Ovary (tissue), 3 donors: Measurements from ENCODE around the gene KDM5C.

Source experiments
- EP300 ChIP-seq: sonication (generic); formaldehyde crosslinking; IDR thresholded peaks from one replicate; pipeline ENCODE4 v1.6.1; 2017; ENCODE audit warnings: antibody characterized with exemption
- POLR2A ChIP-seq: fragments of 450-650 bp; IDR thresholded peaks from one replicate; pipeline ENCODE4 v1.6.1; 2017; ENCODE audit warnings: antibody characterized with exemption, mild to moderate bottlenecking, moderate library complexity
- TF ChIP-seq, protein P1 (sequence below), 3 donors: fragments of 450-650 bp in 2 of 3; fragments of 200-600 bp in 1 of 3; IDR thresholded peaks; one replicate each; pipeline versions ENCODE4 v1.5.1 to v1.8.0; 2016 to 2022; ENCODE audit warnings: antibody characterized with exemption in 3 of 3, mild to moderate bottlenecking in 1 of 3
- donor health status: DM: no; HTN: no; CAD: no.

- TF ChIP-seq EP300 (no peak), POLR2A (no peak)
- TF ChIP-seq, protein P1, sequence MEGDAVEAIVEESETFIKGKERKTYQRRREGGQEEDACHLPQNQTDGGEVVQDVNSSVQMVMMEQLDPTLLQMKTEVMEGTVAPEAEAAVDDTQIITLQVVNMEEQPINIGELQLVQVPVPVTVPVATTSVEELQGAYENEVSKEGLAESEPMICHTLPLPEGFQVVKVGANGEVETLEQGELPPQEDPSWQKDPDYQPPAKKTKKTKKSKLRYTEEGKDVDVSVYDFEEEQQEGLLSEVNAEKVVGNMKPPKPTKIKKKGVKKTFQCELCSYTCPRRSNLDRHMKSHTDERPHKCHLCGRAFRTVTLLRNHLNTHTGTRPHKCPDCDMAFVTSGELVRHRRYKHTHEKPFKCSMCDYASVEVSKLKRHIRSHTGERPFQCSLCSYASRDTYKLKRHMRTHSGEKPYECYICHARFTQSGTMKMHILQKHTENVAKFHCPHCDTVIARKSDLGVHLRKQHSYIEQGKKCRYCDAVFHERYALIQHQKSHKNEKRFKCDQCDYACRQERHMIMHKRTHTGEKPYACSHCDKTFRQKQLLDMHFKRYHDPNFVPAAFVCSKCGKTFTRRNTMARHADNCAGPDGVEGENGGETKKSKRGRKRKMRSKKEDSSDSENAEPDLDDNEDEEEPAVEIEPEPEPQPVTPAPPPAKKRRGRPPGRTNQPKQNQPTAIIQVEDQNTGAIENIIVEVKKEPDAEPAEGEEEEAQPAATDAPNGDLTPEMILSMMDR (IDR thresholded peaks at IDR 0.05) = no peak
These were observed 34.5 kb downstream of the KDM5C start for GRCh38 chrX:53190363-53190960.
